CD4-positive, alpha-beta T cell treated with Interferon alpha-2 for 1 hour (primary cell): ENCODE results near the gene TMEM45B.
"Not testable (repeated sequence)": the region's sequence is repeated elsewhere in the genome, so short reads cannot be mapped to it uniquely, and the experiment has no call there.

Experiments used
- DNase-seq, 2 donors: peaks; one replicate each; pipeline ENCODE4 v3.0.0-alpha.2; 2020 to 2022

Gene TMEM45B

GRCh38 chr11:129815596-129816461, at the start of gene TMEM45B:
TMEM45B (plus strand) TSS chr11:129815848; CDS start chr11:129852483, 36,635 bp downstream.
- peak in 1 of 2 donors; percentile 24 for DNase-seq

- DNase-seq = peak in 1 of 2 donors; percentile 21
Measured at GRCh38 chr11:129766898-129767604, 48.6 kb upstream of the TMEM45B start.

- DNase-seq = no peak
Measured at GRCh38 chr11:129767827-129768226, 47.8 kb upstream of the TMEM45B start.

GRCh38 chr11:129768356-129768755, 47.3 kb upstream of the TMEM45B start:
- no peak for DNase-seq

- DNase-seq = no peak
Measured at GRCh38 chr11:129769059-129769458, 46.6 kb upstream of the TMEM45B start.

GRCh38 chr11:129770993-129771392, 44.7 kb upstream of the TMEM45B start:
- DNase-seq = no peak

GRCh38 chr11:129771456-129771855, 44.2 kb upstream of the TMEM45B start:
- DNase-seq = not testable (repeated sequence)

GRCh38 chr11:129778877-129779276, 36.8 kb upstream of the TMEM45B start:
- DNase-seq = no peak

GRCh38 chr11:129779342-129779741, 36.3 kb upstream of the TMEM45B start:
- no peak for DNase-seq

- DNase-seq = peak in 1 of 2 donors; percentile 4
Measured at GRCh38 chr11:129785383-129786111, 30.1 kb upstream of the TMEM45B start.

- DNase-seq = not testable (repeated sequence)
Measured at GRCh38 chr11:129786112-129786416, 29.6 kb upstream of the TMEM45B start.

- no peak for DNase-seq
Measured at GRCh38 chr11:129787532-129788155, 28.0 kb upstream of the TMEM45B start.

GRCh38 chr11:129788278-129788677, 27.4 kb upstream of the TMEM45B start:
- DNase-seq = no peak

GRCh38 chr11:129790106-129790505, 25.5 kb upstream of the TMEM45B start:
- no peak for DNase-seq

- no peak for DNase-seq
Measured at GRCh38 chr11:129791515-129791914, 24.1 kb upstream of the TMEM45B start.

- DNase-seq = no peak
Measured at GRCh38 chr11:129792663-129793062, 23.0 kb upstream of the TMEM45B start.

- no peak for DNase-seq
Measured at GRCh38 chr11:129795089-129795488, 20.6 kb upstream of the TMEM45B start.

GRCh38 chr11:129798212-129798611, 17.4 kb upstream of the TMEM45B start:
- no peak for DNase-seq

GRCh38 chr11:129800162-129800561, 15.5 kb upstream of the TMEM45B start:
- DNase-seq = not testable (repeated sequence)

GRCh38 chr11:129800655-129801054, 15.0 kb upstream of the TMEM45B start:
- DNase-seq = no peak

- DNase-seq = no peak
Measured at GRCh38 chr11:129803533-129803932, 12.1 kb upstream of the TMEM45B start.

- DNase-seq = no peak
Measured at GRCh38 chr11:129804012-129804411, 11.6 kb upstream of the TMEM45B start.

- not testable (repeated sequence) for DNase-seq
Measured at GRCh38 chr11:129808241-129808640, 7.4 kb upstream of the TMEM45B start.
